NCI-H128 (cell line): ENCODE measurements around the gene BRSK2.
"Not testable (repeated sequence)": the region's sequence is repeated elsewhere in the genome, so short reads cannot be mapped to it uniquely, and the experiment has no call there.

Experiments
- DNase-seq: peaks from one replicate; lab custom pipeline; 2025; ENCODE audit not compliant: unreplicated experiment; lab: John Stamatoyannopoulos, UW

BRSK2 gene

DNA sequence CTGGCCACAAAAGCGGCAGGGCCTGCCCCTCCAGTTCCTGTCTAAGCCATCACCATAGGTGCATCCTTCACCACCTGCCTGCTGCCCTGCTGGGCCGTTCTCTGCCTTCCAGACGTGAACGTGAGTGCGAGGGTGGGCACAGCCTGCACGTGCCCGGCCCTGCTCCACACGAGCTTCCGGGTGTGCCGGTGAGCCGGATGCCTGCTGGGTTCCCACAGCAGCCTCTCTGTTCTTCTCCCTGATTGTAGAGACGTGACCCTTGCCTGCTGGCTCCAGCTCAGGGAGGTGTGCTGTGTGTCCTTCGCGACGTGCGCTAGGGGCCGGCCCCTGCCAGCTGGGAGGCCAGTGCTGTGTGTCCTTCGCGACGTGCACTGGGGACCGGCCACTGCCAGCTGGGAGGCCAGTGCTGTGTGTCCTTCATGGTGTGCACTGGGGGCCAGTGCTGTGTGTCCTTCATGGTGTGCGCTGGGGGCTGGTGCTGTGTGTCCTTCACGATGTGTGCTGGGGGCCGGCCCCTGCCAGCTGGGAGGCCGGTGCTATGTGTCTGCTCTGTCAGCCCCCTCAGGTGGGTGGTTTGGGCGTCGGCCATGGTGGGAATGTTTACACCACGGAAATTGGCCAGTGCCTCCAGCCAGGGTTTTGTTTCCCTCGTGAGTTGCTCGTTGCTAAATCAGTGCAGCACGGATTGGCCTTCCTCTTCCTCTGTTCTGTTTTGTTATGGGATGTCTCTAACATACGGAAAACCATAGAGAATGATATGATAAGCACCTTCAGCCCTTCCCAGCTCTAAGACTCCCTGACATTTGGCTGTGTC is 35.4 kb upstream of the BRSK2 start:
- DNase-seq = no peak

DNA sequence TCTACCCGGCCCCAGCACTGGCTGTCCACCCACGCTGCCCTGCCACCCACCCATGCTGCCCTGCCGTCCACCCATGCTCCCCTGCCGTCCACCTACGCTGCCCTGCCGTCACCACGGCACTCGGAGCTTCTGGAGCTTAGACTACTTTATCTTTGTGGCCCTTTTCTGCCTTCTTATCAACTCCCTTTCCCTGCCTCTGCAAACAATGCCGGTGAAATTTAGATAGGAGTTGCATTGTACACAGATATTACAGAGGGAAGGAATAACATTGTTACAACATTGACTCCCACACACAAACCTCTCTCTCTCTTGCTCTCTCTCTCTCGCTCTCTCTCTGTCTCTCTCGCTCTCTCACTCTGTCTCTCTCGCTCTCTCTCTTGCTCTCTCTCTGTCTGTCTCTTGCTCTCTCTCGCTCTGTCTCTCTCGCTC is 33.7 kb upstream of the BRSK2 start:
- no peak for DNase-seq

DNA sequence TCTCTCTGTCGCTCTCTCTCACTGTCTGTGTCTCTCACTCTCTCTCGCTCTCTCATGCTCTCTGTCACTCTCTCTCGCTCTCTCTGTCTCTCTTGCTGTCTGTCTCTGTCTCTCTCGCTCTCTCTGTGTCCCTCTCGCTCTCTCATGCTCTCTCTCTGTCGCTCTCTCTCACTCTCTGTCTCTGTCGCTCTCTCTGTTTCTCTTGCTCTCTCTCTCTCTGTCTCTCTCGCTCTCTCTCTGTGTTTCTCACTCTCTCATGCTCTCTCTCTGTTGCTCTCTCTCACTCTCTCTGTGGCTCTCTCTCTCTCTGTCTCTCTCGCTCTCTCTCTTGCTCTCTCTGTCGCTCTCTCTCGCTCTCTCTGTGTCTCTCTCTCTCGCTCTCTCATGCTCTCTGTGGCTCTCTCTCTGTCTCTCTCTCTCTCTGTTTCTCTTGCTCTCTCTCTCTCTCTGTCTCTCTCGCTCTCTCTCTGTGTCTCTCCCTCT is 33.2 kb upstream of the BRSK2 start:
- DNase-seq = no peak

DNA sequence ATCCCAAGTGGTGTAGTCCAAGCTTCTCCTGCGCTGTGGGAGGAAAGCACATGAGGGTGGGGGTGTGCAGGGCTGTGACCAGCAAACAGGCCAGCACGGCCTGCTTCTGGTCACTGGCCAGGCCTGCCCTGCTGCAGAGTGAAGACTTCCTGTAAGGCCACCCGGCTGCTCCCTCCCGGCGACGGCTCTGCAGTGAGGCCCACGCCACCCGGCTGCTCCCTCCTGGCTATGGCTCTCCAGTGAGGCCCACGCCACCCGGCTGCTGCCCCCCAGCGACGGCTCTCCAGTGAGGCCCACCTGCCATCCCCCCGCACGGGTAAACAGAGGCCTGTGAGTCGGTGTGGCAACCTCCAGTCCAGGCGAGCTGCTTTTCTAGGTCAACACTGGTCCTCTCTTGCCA is 31.4 kb upstream of the BRSK2 start:
- no peak for DNase-seq

- not testable (repeated sequence) for DNase-seq
Measured at GRCh38 chr11:1358931-1359330, 30.8 kb upstream of the BRSK2 start.

DNA sequence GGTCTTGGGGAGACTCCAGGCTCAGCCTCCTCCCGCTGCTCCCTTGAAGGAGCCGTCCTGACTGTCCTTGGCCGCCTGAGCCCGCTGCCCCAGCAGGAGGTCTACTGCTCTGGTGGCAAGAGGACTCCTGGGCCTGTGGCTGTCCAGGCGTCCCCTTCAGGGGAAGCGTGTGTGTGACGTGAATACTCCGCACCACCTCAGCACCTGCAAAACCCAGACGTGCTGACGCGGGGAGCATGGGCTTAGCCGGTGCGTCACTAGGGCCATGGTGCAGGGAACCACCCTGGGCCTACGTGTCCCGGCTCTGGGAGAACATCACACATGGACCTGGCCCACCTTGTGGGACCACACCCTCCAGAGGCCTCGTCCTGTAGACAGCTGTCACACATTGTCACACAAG is 30.2 kb upstream of the BRSK2 start:
- no peak for DNase-seq

GRCh38 chr11:1360181-1360834 is 29.4 kb upstream of the BRSK2 start:
- no peak for DNase-seq

GRCh38 chr11:1360835-1361357 is 28.8 kb upstream of the BRSK2 start:
- no peak for DNase-seq

DNA sequence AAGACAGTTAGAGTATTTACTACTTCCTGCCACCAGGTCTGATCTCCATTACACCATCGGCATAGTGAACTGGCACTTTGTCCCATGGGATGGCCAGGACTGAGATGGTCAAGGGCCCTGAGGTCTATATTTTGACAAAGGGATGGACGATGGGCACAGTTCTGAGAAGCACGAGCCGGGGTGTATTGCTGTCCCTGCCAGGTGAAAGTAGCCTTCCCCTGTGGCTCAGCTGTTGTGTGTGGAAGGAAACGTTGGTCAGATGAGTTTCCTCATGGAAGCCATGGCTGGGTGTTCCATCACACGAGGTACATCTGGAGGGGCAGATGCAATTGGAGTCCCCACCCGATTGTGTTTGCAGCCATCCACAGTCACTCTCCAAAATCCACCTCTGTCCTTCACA is 27.9 kb upstream of the BRSK2 start:
- DNase-seq = no peak

DNA sequence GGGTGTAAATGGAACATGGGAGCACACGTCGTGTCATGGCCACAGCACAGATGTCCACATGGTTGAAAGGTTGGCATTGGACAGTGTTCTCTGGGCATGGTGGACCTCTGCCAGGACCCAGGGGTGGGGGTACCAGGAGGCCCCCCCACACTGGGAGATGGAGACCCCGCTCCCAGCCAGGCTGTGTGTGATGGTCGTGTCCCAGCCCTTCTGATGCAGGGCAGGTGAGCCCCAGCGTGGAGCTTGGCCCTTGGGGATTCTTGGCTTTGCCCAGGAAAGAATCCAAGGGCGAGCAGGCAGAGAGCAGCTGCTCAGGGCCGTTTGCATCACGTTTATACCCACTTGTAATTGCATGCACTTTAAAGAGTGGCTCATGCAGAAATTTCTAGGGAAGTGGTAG is 22.0 kb upstream of the BRSK2 start:
- no peak for DNase-seq

DNA sequence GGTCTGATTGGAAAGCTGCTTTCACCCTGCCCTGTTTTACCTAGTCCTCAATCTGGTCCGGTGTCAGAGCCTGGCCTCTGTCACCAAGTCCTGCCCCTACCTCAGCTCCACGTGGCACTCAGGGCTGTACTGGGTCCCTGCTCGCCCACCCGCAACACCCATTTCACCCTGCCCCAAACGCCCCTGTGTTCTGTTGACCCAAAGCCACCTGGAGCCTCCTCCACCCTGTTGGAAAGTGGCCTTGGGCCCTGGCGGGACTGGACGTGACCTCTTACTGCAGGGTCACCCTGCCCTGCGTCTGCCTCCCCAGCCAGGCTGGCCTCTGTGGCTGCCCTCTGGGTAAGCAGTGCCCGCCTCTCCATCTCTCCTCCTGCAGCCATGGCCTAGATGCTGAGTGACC is 21.5 kb upstream of the BRSK2 start:
- no peak for DNase-seq

- DNase-seq = no peak
Measured at GRCh38 chr11:1368966-1369365, 20.8 kb upstream of the BRSK2 start.

GRCh38 chr11:1369371-1370005 is 20.2 kb upstream of the BRSK2 start:
- no peak for DNase-seq

- DNase-seq = no peak
Measured at GRCh38 chr11:1370186-1371025, 19.3 kb upstream of the BRSK2 start.

DNA sequence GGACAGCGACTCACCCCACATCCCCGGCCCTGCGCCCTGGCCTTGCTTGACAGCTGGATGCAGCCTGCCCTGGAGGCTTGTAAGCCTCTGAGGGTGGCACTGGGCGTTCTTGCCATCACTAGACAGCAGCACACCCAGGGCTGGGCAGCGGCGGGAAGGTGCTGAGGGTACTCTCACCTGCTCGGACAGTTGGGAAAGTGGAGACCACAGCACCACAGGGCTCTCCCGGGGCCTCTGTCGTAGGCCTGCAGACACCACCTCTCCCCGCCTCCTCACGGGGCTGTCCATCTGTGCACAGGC is 18.8 kb upstream of the BRSK2 start:
- DNase-seq = no peak

DNA sequence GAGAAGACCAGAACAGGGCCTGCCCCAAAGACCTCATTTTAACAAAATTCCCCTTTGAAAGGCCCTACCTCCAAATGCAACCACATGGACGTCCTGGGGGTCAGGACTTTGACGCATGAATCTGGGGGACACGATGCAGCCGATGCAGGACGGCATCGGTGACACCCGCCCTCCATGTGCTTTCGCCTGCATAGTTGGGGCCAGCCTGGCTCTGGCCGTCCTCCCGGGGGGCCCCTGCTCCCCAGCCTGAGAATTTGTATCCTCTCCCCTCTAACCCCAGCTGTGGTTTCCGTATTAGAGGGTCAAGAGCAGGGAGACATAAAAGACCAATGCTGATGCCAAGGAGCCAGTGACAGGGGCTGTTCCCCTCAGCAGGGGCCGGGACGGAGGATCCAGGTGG is 18.4 kb upstream of the BRSK2 start:
- DNase-seq = no peak

DNA sequence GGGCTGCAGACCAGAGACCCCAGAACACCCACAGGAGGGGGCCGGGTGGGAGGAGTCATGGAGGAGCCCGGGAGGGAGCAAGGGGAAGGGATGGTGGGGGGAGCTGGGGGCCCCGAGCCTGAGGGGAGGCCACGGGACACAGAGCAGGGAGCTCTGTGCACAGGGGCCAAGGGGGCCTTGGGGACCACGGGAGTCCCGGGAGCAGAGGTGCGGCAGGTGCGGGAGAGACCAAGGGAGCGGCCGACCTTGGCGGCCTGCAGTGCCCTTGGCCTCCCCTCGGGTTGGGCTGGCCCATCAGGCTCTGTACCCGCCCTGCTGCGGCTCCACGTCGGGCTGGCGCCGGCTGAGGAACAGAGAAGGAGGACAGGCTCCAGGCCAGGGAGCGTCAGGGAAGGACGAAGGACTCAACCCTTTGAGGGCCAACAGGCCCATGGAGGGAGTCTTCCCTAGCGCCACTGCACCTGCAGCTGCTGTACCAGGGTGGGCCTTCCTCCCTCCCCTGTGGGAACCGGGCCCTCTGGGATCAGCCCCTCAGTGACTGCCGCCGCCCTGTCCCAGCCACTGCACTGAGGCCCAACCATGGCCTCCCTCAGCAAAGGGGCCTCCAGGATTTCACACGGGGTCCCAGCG is 17.8 kb upstream of the BRSK2 start:
- no peak for DNase-seq

DNA sequence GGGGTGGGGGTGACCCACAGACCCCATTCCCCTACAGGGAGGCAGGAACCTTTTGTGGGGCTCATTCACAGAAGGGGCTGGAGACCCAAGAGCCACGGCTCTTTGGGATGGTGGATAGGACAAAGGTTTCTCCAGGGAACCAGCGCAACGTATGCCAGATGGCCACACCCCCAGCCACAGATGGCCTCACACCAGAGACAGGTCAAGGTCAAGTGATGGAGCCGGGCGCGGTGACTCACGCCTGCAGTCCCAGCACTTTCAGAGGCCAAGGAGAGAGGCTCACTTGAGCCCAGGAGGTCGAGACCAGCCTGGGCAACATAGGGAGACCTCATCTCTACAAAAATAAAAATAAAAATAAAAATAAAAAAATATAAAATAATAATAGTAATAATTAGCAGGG is 17.1 kb upstream of the BRSK2 start:
- no peak for DNase-seq

GRCh38 chr11:1373536-1374214 is 16.1 kb upstream of the BRSK2 start:
- DNase-seq = no peak
